TTC549 (cell line): Measurements from ENCODE around the gene TCL1B.

Experiments
- FAIRE-seq: peaks from 2 replicates; lab custom pipeline; 2012; peaks lifted over from hg19 to GRCh38; lab: Jason Lieb, UNC

The TCL1B gene

GRCh38 chr14:95667249-95667693 lies 19.0 kb upstream of the TCL1B start:
- FAIRE-seq = no peak

GRCh38 chr14:95668235-95668772 lies 17.9 kb upstream of the TCL1B start:
- no peak for FAIRE-seq

GRCh38 chr14:95674613-95675012 lies 11.6 kb upstream of the TCL1B start:
- no peak for FAIRE-seq

- FAIRE-seq = no peak
Measured at GRCh38 chr14:95675486-95675885, 10.7 kb upstream of the TCL1B start.

GRCh38 chr14:95677179-95677835 lies 8.9 kb upstream of the TCL1B start:
- FAIRE-seq = no peak

- FAIRE-seq = no peak
Measured at GRCh38 chr14:95679148-95679815, 6.9 kb upstream of the TCL1B start.

- FAIRE-seq = no peak
Measured at GRCh38 chr14:95679998-95680735, 6.1 kb upstream of the TCL1B start.

GRCh38 chr14:95681153-95681552 lies 5.1 kb upstream of the TCL1B start:
- no peak for FAIRE-seq

GRCh38 chr14:95683793-95684192 lies 2.4 kb upstream of the TCL1B start:
- FAIRE-seq = no peak

- FAIRE-seq = no peak
Measured at GRCh38 chr14:95686935-95687334, 709 bp downstream of the TCL1B start.

- no peak for FAIRE-seq
Measured at GRCh38 chr14:95689441-95689840, 3.2 kb downstream of the TCL1B start.

GRCh38 chr14:95690815-95691214 lies 4.6 kb downstream of the TCL1B start:
- no peak for FAIRE-seq

GRCh38 chr14:95691591-95691990 lies 5.4 kb downstream of the TCL1B start:
- no peak for FAIRE-seq

- no peak for FAIRE-seq
Measured at GRCh38 chr14:95692109-95692508, 5.9 kb downstream of the TCL1B start.

- FAIRE-seq = no peak
Measured at GRCh38 chr14:95695051-95695450, 8.8 kb downstream of the TCL1B start.

GRCh38 chr14:95695913-95696312 lies 9.7 kb downstream of the TCL1B start:
- FAIRE-seq = no peak

- FAIRE-seq = no peak
Measured at GRCh38 chr14:95696741-95697140, 10.5 kb downstream of the TCL1B start.

- no peak for FAIRE-seq
Measured at GRCh38 chr14:95697764-95698163, 11.5 kb downstream of the TCL1B start.

GRCh38 chr14:95698287-95698686 lies 12.1 kb downstream of the TCL1B start:
- no peak for FAIRE-seq

- no peak for FAIRE-seq
Measured at GRCh38 chr14:95699412-95699811, 13.2 kb downstream of the TCL1B start.

- no peak for FAIRE-seq
Measured at GRCh38 chr14:95700221-95700976, 14.2 kb downstream of the TCL1B start.

- no peak for FAIRE-seq
Measured at GRCh38 chr14:95701846-95702221, 15.6 kb downstream of the TCL1B start.
